Kidney (tissue), 14 donors: ENCODE results near the gene PLA2G4A. TPM values are rescaled to one million over a fixed set of nuclear protein-coding genes. Genes with fewer than 3 reads are reported as not detected.

Source experiments
- DNase-seq, 5 donors: peaks; one replicate each; pipeline ENCODE4 v3.0.0-alpha.2; 2013 to 2020
- FAIRE-seq: peaks from 2 replicates; lab custom pipeline; 2012; peaks lifted over from hg19 to GRCh38; lab: Jason Lieb, UNC
- H3K27ac ChIP-seq, 2 donors: one replicate each; pipeline ENCODE4 v1.7.0; 2013; ENCODE audit warnings: low read depth in 2 of 2, low read length in 2 of 2, inconsistent platforms in 1 of 2
- H3K27me3 ChIP-seq: one replicate; pipeline ENCODE4 v1.7.1; 2013; ENCODE audit warnings: low read length, inconsistent platforms; ENCODE audit not compliant: control insufficient read depth, insufficient read depth
- H3K36me3 ChIP-seq, 3 donors: one replicate each; pipeline versions ENCODE4 v1.7.0 to v1.7.1; 2013; ENCODE audit warnings: low read length in 3 of 3, control low read depth in 1 of 3, inconsistent platforms in 1 of 3; ENCODE audit not compliant: insufficient read depth in 3 of 3, control insufficient read depth in 2 of 3
- H3K4me1 ChIP-seq, 3 donors: one replicate each; pipeline versions ENCODE4 v1.7.0 to v1.7.1; 2013; ENCODE audit warnings: low read length in 3 of 3, inconsistent platforms in 1 of 3, low read depth in 1 of 3; ENCODE audit not compliant: control insufficient read depth in 2 of 3, insufficient read depth in 2 of 3
- H3K4me3 ChIP-seq, 3 donors: one replicate each; pipeline versions ENCODE4 v1.7.0 to v1.8.1; 2013; ENCODE audit warnings: low read length in 3 of 3, control low read depth in 1 of 3, inconsistent platforms in 1 of 3
- H3K9ac ChIP-seq, 3 donors: one replicate each; pipeline versions ENCODE4 v1.7.0 to v1.7.1; 2013; ENCODE audit warnings: low read length in 3 of 3, control low read depth in 1 of 3, inconsistent platforms in 1 of 3
- H3K9me3 ChIP-seq, 3 donors: one replicate each; pipeline versions ENCODE4 v1.7.0 to v1.7.1; 2013; ENCODE audit warnings: low read length in 3 of 3, control low read depth in 1 of 3, inconsistent platforms in 1 of 3; ENCODE audit not compliant: control insufficient read depth in 2 of 3, insufficient read depth in 1 of 3
- CTCF ChIP-seq: IDR thresholded peaks from 3 replicates; pipeline ENCODE4 v1.5.1; 2012; ENCODE audit warnings: mild to moderate bottlenecking, moderate library complexity, borderline replicate concordance; ENCODE audit not compliant: insufficient read depth; ENCODE audit errors: extremely low read depth
- intact Hi-C: fragments of 100-400 bp; cut with DNase I; formaldehyde crosslinking; loops from one replicate; pipeline ENCODE4 v1.11.1; 2022
- polyA plus RNA-seq: library from polyadenylated mRNA; stranded (reverse); fragments of 350-450 nt; fragmentation: Illumina TruSeq; extraction: RNeasy Lipid Tissue Mini Kit (QIAGEN cat#74804); gene quantifications from one replicate; pipeline ENCODE4 v1.2.3, GENCODE V29; 2014; ENCODE audit warnings: low read depth, low replicate concordance; ENCODE audit not compliant: insufficient read depth
- total RNA-seq: library from RNA; stranded (reverse); fragmentation: NEBNext Ultra II Directional; extraction: Animal tissue kit (Norgen Biotek cat#: 25700); gene quantifications from one replicate; pipeline ENCODE4 v1.2.1, GENCODE V29; 2021
- donor health status: control.
- donor health status: control.
- donor health status: control.
- donor health status: control.
- donor health status: control.
- donor health status: DM: yes; HTN: yes; CAD: no.
- donor health status: Normal renal cell carcinoma (clear cell type).

The PLA2G4A gene
- total and polyA plus RNA-seq, 2 donors from 2014 or later = 3.4 to 8.4 TPM

- intact Hi-C loops = no loop called here
- DNase-seq (no peak), FAIRE-seq (no peak)
- Histone ChIP-seq H3K4me1 (no peaks in the 10 kb centered on the region), H3K4me3 (no peak overlapping the region), H3K9me3 (no peaks in the 10 kb centered on the region), H3K27ac (no peak overlapping the region), H3K27me3 (no peaks in the 10 kb centered on the region), H3K9ac (no peak overlapping the region), H3K36me3 (no peaks in the 10 kb centered on the region)
- TF ChIP-seq CTCF = no peak
Measured at GRCh38 chr1:186965847-186966246, 137.1 kb downstream of the PLA2G4A start.

- intact Hi-C loops = no loop called here
- Histone ChIP-seq H3K36me3 (no peaks in the 10 kb centered on the region), H3K4me3 (no peak overlapping the region), H3K9me3 (no peaks in the 10 kb centered on the region), H3K4me1 (no peaks in the 10 kb centered on the region), H3K27ac (no peak overlapping the region), H3K9ac (no peak overlapping the region), H3K27me3 (no peaks in the 10 kb centered on the region)
- no peak for DNase-seq
- TF ChIP-seq CTCF = no peak
- FAIRE-seq = no peak
Measured at GRCh38 chr1:186966456-186966855, 137.7 kb downstream of the PLA2G4A start.

- DNase-seq (no peak), FAIRE-seq (no peak)
- Histone ChIP-seq H3K36me3 (no peaks in the 10 kb centered on the region), H3K4me1 (no peaks in the 10 kb centered on the region), H3K27me3 (no peaks in the 10 kb centered on the region), H3K9me3 (no peaks in the 10 kb centered on the region), H3K27ac (no peak overlapping the region), H3K4me3 (no peak overlapping the region), H3K9ac (no peak overlapping the region)
- TF ChIP-seq CTCF = no peak
- intact Hi-C loops = no loop called here
Measured at GRCh38 chr1:186967656-186968394, 139.1 kb downstream of the PLA2G4A start.
